ENCODE measurements around the gene DPP7.

Gene DPP7

GRCh38 chr9:137114613-137115393 is at the start of gene DPP7:
Gene DPP7, minus strand, starts transcription at chr9:137114733. Its CDS starts 20 bp downstream, at chr9:137114713.
- DNase-seq = peak; percentile 84

- DNase-seq = no peak
These were observed 49.3 kb upstream of the DPP7 start for GRCh38 chr9:137163805-137164204.

- no peak for DNase-seq
These were observed 48.8 kb upstream of the DPP7 start for GRCh38 chr9:137163365-137163715.

GRCh38 chr9:137162505-137163364 is 48.2 kb upstream of the DPP7 start:
- no peak for DNase-seq

- DNase-seq = no peak
These were observed 47.3 kb upstream of the DPP7 start for GRCh38 chr9:137161558-137162486.

- DNase-seq = no peak
These were observed 46.4 kb upstream of the DPP7 start for GRCh38 chr9:137160716-137161557.

GRCh38 chr9:137160054-137160425 is 45.5 kb upstream of the DPP7 start:
- no peak for DNase-seq

- DNase-seq = no peak
These were observed 44.8 kb upstream of the DPP7 start for GRCh38 chr9:137159105-137160053.

GRCh38 chr9:137158625-137159024 is 44.1 kb upstream of the DPP7 start:
- DNase-seq = no peak

GRCh38 chr9:137157618-137158415 is 43.3 kb upstream of the DPP7 start:
- DNase-seq = no peak

GRCh38 chr9:137156567-137157375 is 42.2 kb upstream of the DPP7 start:
- peak; percentile 79 for DNase-seq

- DNase-seq = no peak
These were observed 38.4 kb upstream of the DPP7 start for GRCh38 chr9:137152844-137153405.

GRCh38 chr9:137150617-137151457 is 36.3 kb upstream of the DPP7 start:
- peak; percentile 86 for DNase-seq

- DNase-seq = no peak
These were observed 35.5 kb upstream of the DPP7 start for GRCh38 chr9:137149942-137150616.

GRCh38 chr9:137149363-137149762 is 34.8 kb upstream of the DPP7 start:
- no peak for DNase-seq

- DNase-seq = no peak
These were observed 34.1 kb upstream of the DPP7 start for GRCh38 chr9:137148661-137149060.

GRCh38 chr9:137148242-137148641 is 33.7 kb upstream of the DPP7 start:
- DNase-seq = no peak

All from activated CD4-positive, alpha-beta T cell treated with anti-CD3 and anti-CD28 coated beads for 48 hours (primary cell).